ENCODE results near the gene PAX3.

PAX3 gene

DNA sequence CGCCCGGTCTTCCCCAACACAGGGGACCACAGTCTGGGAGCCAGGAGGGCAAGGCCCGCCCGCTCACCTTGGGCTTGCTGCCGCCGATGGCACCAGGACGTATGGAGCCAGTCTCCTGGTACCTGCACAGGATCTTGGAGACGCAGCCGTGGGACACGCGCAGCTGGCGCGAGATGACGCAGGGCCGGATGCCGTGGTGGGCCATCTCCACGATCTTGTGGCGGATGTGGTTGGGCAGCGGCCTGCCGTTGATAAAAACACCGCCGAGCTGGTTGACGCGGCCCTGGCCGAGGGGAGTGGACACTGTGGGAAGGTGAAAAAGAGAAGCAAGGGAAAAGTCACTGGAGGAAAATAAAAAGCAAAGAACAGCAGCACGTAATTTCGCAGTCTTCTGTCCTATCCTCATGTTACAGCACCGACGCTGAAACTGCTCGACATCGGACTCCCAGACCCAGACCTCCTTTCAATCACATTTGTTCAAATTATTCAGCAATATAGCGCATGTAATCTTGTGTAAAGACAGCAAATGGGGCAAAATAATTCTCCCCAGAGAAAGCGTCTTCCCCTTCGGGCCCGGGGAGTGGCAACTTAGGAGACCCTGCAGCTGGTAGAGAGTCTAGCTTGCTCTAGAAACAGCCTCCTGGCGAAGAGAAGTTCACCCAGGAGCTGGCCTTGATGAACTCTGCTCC, 1.7 kb downstream of the PAX3 start:
- no peak for DNase-seq (ENCODE audit: low read depth)

DNA sequence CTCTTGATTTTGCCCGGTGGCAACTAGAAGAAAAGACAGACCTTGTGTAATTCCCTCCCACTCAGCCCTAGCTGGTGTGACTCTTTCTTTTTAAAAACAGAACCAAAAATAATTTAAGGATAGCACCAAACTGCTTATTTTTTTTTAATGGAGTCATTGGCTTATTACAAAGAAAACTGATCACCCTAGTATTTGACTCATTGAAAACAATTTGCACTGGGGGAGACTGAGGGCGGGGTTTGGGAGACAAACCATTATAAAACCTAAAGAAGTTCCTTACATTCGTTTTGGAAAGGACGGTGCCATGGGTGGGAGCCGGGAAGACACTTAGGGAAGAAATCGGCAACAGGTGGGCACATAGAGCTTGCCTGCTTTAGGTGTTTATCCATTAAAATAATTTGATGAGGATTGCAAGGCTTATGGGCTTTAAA, 2.5 kb downstream of the PAX3 start:
- DNase-seq (ENCODE audit: low read depth): no peak

GRCh38 chr2:222295368-222296062, 3.3 kb downstream of the PAX3 start:
- peak; percentile 40 for DNase-seq (ENCODE audit: low read depth)

DNA sequence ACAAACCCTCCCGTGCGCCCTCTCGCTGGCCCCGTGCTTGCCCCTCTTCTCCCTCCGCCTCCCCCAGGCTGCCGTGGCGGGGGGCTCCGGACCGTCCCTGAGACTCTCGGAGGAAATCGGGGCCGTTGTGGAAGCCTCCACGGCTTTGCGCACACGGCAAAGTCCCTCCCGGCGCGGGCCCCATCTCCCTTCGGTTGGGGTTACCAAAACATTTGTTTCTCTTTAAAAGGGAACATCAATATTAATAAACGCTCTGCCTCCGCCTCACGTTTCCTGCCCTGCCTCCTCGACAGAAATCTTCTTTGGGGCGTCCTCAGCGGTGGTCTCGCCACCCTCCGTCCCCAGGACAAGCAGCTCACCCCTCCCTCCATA, 3.8 kb downstream of the PAX3 start:
- DNase-seq (ENCODE audit: low read depth): no peak

GRCh38 chr2:222293660-222294630, 4.9 kb downstream of the PAX3 start:
- no peak for DNase-seq (ENCODE audit: low read depth)

DNA sequence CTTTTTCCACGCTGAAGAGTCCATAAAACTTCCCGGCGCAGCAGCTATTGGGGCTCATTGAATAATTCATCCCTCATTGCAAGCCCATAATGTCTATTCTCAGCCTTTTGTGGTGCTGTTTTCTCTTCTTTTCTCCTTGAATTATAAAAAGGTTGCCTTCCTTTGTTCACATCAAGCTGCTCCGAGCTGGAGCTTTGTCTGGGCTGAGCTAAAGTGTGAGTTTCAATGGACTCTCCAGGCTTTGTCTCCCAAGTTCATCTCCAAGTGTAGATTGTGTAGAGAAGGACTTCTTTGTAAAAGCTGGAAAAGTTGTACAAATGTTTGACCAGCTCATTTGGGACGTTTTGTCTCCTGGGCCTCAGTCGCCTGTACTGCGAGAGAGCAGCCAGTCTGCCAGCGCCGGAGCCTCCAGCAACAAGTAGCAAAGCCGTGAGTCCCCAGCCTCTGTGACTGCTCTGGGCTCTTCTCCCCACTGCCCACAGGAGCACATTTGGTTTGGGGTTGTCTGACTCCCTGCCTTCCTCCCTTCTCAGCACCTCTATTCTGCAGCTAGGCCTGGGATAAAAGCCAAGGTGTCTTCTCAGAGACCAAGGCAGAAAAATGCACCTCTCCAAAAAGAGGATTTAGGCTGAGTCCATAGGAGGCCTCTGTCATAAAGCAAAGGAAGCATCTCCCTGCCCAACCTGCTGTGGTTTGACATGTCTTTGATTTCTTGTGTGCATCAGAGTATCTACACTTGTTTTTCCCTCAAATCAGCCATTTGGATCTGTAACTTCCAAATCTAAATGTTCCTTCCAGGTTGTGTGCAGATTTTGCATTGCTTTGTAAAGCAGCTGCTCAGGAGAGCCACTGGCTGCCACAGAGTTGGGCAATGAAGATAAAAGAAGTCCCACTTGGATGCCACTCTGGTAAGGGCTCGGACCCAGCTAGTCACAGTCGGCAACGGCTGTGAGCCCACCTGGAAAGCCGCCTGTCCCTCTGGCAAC, 6.4 kb downstream of the PAX3 start:
- no peak for DNase-seq (ENCODE audit: low read depth)

- no peak for DNase-seq (ENCODE audit: low read depth)
Observed at GRCh38 chr2:222291485-222291841, 7.3 kb downstream of the PAX3 start.

GRCh38 chr2:222290736-222291484, 7.9 kb downstream of the PAX3 start:
- peak; percentile 75 for DNase-seq (ENCODE audit: low read depth)

- no peak for DNase-seq (ENCODE audit: low read depth)
Observed at GRCh38 chr2:222290401-222290735, 8.4 kb downstream of the PAX3 start.

GRCh38 chr2:222289278-222290160, 9.3 kb downstream of the PAX3 start:
- DNase-seq (ENCODE audit: low read depth): no peak

DNA sequence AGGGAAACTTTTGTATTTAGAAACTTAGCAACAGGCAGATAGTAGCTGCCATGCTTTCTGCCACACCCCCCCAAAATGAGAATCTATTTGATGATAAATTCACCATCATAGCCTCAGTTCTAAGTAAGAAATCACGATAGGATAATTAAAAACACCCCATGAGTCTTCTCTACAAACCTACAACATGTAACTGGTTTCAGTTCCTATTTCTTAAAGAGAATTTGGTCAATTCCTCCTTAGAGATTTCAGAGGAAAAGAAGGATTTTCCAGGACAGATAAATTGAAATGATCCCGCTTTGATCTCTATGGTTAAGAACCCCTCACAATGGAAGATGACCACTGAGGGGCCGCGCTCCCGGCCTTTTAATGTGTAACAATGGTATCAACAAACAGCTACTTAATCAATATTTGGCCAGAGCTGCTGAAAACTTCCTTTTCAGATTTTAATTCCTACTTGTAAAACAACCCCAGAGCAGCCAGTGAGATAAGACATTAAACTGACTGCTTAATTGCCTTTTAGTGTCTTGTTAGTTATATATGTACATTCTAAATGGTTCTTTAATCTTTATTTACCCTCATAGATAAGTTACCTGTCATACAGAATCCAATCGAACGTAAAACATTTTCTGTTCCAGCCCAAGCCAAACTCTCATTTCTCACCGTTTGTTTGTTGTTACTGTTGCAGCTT, 10.1 kb downstream of the PAX3 start:
- DNase-seq (ENCODE audit: low read depth): no peak

GRCh38 chr2:222287862-222288479, 10.8 kb downstream of the PAX3 start:
- no peak for DNase-seq (ENCODE audit: low read depth)

DNA sequence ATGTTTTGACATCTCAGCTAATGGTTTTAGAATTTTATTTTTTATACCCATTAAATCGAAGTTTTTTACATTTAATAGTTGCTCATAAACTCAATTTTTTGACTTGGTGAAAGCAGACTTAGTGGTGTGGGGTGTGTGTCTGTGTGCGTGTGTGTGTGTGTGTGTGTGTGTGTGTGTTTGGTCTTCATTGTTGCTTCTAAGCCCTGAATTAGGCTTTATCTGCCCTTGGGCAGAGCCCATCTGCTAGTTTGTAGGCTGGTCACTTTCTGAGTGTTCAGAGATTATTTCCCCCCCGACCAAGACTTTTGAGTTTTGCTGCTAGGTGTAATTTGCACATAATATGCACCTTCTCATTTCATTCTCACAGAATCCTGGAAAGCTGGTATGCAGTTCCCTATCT, 14.3 kb downstream of the PAX3 start:
- no peak for DNase-seq (ENCODE audit: low read depth)

DNA sequence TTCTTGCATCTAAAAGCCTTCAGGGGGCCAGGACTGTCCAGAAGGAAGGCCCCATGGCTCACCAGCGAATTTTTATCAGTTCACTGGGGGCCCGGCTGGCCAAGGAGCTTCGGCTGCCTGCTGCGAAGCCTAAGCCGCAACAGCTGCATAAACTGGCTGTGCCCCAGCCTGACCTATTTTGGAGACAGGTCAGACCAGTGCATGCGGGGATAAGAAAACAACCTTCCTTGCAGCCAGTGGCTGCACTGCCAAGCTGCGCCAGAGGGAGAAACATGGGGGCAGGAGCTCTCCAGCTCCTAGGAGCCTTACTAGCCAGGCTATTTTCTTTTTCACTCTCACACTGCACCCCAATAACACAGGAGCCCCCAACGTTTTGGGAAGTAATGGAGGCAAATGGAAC, 15.2 kb downstream of the PAX3 start:
- no peak for DNase-seq (ENCODE audit: low read depth)

- DNase-seq (ENCODE audit: low read depth): peak; percentile 46
Observed at GRCh38 chr2:222281506-222281905, 17.3 kb downstream of the PAX3 start.

- peak; percentile 44 for DNase-seq (ENCODE audit: low read depth)
Observed at GRCh38 chr2:222280795-222281194, 18.0 kb downstream of the PAX3 start.

GRCh38 chr2:222272446-222273015, 26.3 kb downstream of the PAX3 start:
- DNase-seq (ENCODE audit: low read depth): no peak

GRCh38 chr2:222271854-222272253, 26.9 kb downstream of the PAX3 start:
- DNase-seq (ENCODE audit: low read depth): no peak

Measured in EH (cell line).